Type B pancreatic cell (in vitro differentiated cells): ENCODE data around the gene KRTAP10-5. TPM values are rescaled to one million over a fixed set of nuclear protein-coding genes. Genes with fewer than 3 reads are reported as not detected.

Experiments used
- DNase-seq: peaks from one replicate; pipeline ENCODE4 v3.0.0; 2021; ENCODE audit warnings: mixed read lengths; ENCODE audit not compliant: unreplicated experiment; ENCODE audit errors: extremely low spot score
- H3K27ac Mint-ChIP-seq: 2 replicates; pipeline ENCODE4 v1.8.0; 2021; ENCODE audit warnings: mild to moderate bottlenecking, mixed read lengths
- H3K27me3 Mint-ChIP-seq: 2 replicates; pipeline ENCODE4 v1.8.0; 2021; ENCODE audit warnings: mixed read lengths
- H3K36me3 Mint-ChIP-seq: 2 replicates; pipeline ENCODE4 v1.8.0; 2021; ENCODE audit warnings: mixed read lengths
- H3K4me1 Mint-ChIP-seq: one replicate; pipeline ENCODE4 v1.8.0; 2021; ENCODE audit warnings: mixed read lengths; ENCODE audit not compliant: unreplicated experiment
- H3K4me3 Mint-ChIP-seq: 2 replicates; pipeline ENCODE4 v1.8.0; 2021; ENCODE audit warnings: mild to moderate bottlenecking, mixed read lengths
- H3K9me3 Mint-ChIP-seq: 2 replicates; pipeline ENCODE4 v1.8.0; 2021; ENCODE audit warnings: mixed read lengths
- total RNA-seq: library from RNA; stranded (reverse); gene quantifications from 2 replicates; pipeline ENCODE4 v1.2.1, GENCODE V29; 2021; ENCODE audit warnings: low replicate concordance
- TF ChIP-seq, protein P1 (sequence below): fragments of 200-600 bp; sonication (generic); conservative IDR thresholded peaks from 2 replicates; pipeline ENCODE4 v1.5.0; 2021; ENCODE audit warnings: antibody characterized with exemption, mild to moderate bottlenecking

Gene KRTAP10-5
- total RNA-seq, 1 donor from 2014 or later = not detected

DNA sequence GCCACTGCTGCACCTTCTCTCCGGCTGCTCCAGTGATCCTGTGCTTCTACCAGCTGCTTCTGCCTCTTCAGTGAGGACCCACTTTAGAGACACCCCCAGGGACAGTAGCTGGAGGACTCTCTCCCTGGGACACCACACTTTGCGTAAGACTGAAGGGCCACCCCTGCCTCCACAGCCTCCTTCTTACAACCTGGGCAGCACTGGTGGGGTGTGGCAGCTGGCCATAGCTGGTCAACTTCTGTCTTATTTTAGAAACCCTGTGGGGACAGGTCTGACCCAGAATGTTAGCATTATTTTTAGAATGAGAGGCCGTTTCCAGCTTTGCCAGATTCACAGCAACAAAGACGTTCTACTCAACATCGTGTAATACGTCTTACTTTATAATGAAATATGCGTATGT, 45.4 kb upstream of the KRTAP10-5 start:
- Mint-ChIP-seq H3K27me3 (no peaks in the 10 kb centered on the region), H3K27ac (no peak overlapping the region), H3K4me3 (no peak overlapping the region), H3K4me1 (no peaks in the 10 kb centered on the region), H3K36me3 (no peaks in the 10 kb centered on the region), H3K9me3 (peaks cover 17% of the 10 kb centered on the region)
- no peak for DNase-seq
- TF ChIP-seq, protein P1, sequence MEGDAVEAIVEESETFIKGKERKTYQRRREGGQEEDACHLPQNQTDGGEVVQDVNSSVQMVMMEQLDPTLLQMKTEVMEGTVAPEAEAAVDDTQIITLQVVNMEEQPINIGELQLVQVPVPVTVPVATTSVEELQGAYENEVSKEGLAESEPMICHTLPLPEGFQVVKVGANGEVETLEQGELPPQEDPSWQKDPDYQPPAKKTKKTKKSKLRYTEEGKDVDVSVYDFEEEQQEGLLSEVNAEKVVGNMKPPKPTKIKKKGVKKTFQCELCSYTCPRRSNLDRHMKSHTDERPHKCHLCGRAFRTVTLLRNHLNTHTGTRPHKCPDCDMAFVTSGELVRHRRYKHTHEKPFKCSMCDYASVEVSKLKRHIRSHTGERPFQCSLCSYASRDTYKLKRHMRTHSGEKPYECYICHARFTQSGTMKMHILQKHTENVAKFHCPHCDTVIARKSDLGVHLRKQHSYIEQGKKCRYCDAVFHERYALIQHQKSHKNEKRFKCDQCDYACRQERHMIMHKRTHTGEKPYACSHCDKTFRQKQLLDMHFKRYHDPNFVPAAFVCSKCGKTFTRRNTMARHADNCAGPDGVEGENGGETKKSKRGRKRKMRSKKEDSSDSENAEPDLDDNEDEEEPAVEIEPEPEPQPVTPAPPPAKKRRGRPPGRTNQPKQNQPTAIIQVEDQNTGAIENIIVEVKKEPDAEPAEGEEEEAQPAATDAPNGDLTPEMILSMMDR = no peak

DNA sequence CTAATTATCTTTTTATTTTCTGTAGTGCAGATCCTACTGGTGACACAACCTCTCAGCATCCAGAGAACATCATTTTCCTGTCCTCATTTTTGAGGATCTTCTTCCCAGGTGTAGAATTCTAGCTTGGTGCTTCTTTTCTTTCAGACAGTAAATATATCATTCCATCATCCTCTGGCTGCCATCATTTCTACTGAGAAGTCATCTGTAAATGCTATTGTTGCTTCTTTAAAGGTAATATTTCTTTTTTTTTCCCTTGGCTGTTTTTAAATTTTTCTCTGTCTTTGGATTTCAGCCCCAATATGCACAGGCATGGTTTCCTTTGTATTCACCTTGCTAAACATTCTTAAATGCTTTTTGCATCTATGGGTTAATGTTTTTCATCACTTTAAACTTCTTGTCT, 43.2 kb upstream of the KRTAP10-5 start:
- DNase-seq = no peak
- no peaks in the 10 kb centered on the region for H3K36me3 Mint-ChIP-seq
- H3K9me3 Mint-ChIP-seq = peaks cover 14% of the 10 kb centered on the region
- H3K27me3 Mint-ChIP-seq = no peaks in the 10 kb centered on the region
- no peak overlapping the region for H3K27ac Mint-ChIP-seq
- H3K4me1 Mint-ChIP-seq = no peaks in the 10 kb centered on the region
- H3K4me3 Mint-ChIP-seq = no peak overlapping the region
- TF ChIP-seq, protein P1 = no peak

DNA sequence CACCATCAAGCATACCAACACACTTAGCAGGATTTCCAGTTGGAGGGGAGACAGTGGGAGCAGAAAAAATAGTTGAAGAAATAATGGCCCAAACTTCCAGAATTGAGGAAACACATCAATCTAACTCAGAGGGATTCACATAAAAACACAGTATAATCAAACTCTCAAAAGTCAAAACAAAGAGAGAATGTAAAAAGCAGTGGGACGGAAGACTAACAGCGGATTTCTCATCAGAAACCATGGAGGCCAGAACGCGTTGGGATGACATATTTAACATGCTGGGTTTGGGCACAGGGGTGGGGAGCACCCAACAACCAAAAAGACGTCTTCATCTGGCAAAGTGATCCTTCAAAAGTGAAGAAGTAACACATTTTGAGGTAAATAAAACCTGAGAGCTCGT, 39.5 kb upstream of the KRTAP10-5 start:
- H3K4me1 Mint-ChIP-seq = no peaks in the 10 kb centered on the region
- DNase-seq = no peak
- peaks cover 14% of the 10 kb centered on the region for H3K9me3 Mint-ChIP-seq
- H3K27me3 Mint-ChIP-seq = peaks cover 3% of the 10 kb centered on the region
- H3K4me3 Mint-ChIP-seq = no peak overlapping the region
- H3K27ac Mint-ChIP-seq = no peak overlapping the region
- TF ChIP-seq, protein P1 = no peak
- no peaks in the 10 kb centered on the region for H3K36me3 Mint-ChIP-seq

DNA sequence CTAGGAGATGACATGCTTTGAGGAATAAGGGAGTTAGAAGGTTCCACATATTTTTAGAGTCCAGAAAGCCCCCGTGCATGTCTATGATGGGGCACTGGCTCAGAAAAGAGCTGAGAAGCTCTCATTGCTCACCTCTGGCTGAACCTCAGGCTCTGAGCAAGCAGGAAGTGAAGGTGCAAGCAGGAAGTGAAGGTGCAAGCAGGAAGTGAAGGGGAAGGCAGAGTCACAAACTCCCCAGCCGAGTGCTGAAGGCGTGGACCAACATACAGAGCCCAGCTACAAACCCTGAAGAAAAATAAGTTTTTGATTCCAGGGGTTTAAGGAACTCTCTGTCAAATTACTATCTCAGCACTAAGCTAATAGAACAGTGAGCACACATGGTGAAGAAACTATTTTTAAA, 38.5 kb upstream of the KRTAP10-5 start:
- Mint-ChIP-seq H3K27me3 (peaks cover 6% of the 10 kb centered on the region), H3K27ac (no peak overlapping the region), H3K4me1 (no peaks in the 10 kb centered on the region), H3K36me3 (no peaks in the 10 kb centered on the region), H3K4me3 (no peak overlapping the region), H3K9me3 (peaks cover 7% of the 10 kb centered on the region)
- DNase-seq = no peak
- TF ChIP-seq, protein P1 = no peak

DNA sequence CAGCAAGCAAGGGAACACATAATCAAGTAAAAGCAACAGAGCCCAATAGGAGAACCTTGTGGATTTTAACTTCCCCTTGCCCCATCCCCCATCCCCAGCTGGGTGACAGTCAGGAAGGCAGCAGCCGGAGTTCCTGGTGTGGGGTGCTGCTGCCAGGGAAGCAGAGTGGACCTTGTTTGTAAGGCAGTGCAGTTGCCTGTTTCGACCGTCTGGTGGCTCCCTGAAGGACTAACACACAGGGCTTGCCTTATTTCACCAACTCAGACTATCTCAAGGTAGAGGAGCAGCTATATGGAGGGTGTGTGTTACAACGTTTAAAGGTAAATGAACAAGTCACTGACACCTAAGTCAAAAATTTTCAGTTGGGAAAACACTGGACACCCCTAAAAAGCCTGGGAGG, 38.1 kb upstream of the KRTAP10-5 start:
- H3K36me3 Mint-ChIP-seq = no peaks in the 10 kb centered on the region

More for the DNA sequence above, 38.1 kb upstream of the KRTAP10-5 start:
- TF ChIP-seq, protein P1 = peak; percentile 37
- Mint-ChIP-seq H3K27ac (no peak overlapping the region), H3K4me1 (no peaks in the 10 kb centered on the region), H3K9me3 (peaks cover 3% of the 10 kb centered on the region), H3K27me3 (peaks cover 6% of the 10 kb centered on the region), H3K4me3 (no peak overlapping the region)
- DNase-seq = no peak
